Measurements from ENCODE around the gene RIMBP3B.
"Not testable (repeated sequence)": the region's sequence is repeated elsewhere in the genome, so short reads cannot be mapped to it uniquely, and the experiment has no call there.

The RIMBP3B gene

DNA sequence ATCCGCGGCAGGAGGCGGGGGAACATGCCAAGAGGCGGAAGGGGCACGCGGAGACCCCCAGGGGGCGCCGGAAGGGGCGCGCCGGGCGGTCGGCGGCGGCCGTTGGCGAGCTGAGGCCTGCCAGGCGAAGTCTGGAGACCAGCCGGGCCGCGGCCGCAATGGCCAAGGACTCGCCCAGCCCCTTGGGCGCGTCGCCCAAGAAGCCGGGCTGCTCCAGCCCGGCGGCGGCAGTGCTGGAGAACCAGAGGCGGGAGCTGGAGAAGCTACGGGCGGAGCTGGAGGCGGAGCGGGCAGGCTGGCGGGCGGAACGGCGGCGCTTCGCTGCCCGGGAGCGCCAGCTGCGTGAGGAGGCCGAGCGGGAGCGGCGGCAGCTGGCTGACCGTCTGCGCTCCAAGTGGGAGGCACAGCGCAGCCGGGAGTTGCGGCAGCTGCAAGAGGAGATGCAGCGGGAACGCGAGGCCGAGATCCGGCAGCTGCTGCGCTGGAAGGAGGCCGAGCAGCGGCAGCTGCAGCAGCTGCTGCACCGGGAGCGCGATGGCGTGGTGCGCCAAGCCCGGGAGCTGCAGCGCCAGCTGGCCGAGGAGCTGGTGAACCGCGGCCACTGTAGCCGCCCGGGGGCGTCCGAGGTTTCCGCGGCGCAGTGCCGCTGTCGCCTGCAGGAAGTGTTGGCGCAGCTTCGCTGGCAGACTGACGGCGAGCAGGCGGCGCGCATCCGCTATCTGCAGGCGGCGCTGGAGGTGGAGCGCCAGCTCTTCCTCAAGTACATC is at the start of gene RIMBP3B:
RIMBP3B (plus strand) TSS at position 51 of the 767 bp plus-strand sequence; CDS start at position 159, 108 bp downstream.
- not testable (repeated sequence) for DNase-seq

DNA sequence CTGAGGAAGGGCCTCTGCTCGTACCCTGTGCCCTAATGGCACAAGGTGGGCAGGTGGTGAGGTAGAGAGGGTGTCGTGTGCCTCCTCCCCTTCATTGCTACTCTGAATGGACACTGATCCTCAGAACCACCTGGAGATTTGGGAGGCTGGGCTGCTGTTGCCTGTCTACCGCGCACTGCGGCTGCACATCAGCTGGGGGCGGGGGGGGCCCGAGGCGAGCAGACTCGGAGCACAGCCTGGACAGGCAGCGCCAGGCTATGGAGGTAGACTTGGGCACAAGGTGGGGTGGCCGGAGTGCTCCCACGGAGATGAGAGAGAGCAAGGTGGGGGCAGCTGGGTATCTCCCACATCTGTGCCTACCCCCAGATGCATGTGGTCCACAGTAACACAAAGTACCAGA is 26.0 kb upstream of the RIMBP3B start:
- not testable (repeated sequence) for DNase-seq

DNA sequence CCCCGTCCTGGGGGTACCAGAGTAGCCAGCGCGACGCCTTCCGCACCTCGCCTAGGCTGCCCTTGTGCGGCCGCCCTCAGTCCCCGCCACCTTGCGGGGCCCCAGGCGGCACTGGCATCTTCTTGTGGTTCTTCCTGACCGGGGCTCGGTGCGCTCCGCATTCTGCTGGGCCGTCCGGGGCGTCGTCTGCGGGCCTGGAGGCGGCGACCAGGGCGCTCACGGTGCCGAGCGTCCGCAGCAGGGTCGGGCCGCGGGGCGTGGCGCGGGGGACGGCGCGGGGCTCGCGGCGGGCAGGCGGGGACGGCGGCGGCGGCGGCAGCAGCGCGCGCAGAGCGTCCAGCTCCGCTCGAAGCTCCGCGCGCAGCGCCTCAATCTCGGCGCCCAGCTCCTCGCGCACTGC is 23.0 kb upstream of the RIMBP3B start:
- not testable (repeated sequence) for DNase-seq

DNA sequence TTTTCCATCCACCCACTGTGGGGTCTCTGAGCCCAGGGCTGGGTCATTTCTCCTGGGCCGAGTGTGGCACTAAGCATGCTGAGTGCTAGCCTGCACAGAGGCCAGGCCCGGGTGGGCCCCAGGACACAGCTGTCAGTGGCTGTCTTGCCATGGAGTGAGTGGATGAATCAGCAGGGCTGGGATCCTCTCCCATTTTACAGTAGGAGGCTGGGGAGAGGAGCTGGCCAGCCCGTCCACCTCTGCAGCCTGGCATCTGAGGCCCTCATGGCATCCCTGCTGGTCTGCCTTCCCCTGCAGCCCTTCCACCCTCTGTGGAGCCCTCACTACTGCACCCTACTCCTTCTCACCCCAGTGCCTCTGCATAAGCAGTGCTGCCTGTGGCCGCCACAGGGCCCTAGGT is 21.1 kb upstream of the RIMBP3B start:
- not testable (repeated sequence) for DNase-seq

DNA sequence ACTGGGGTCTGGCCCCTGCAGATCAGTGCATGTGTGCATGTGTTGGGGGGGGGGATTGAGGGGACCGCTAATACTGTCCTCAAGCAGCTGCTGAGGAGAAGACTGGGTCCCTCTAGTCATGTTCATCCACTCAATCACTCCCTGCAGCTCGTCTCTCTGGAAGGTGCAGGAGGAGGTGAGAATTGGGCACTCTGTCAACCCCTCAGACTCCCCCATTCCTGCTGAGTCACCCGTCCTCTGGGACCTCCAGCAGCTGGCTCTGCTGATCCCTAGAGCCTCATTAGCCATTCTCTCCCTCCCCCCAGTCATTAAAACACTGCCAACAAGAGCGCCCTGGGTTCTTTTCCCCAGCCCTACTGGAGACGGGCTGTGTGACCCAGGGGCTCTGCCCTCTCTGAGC is 20.5 kb upstream of the RIMBP3B start:
- not testable (repeated sequence) for DNase-seq

DNA sequence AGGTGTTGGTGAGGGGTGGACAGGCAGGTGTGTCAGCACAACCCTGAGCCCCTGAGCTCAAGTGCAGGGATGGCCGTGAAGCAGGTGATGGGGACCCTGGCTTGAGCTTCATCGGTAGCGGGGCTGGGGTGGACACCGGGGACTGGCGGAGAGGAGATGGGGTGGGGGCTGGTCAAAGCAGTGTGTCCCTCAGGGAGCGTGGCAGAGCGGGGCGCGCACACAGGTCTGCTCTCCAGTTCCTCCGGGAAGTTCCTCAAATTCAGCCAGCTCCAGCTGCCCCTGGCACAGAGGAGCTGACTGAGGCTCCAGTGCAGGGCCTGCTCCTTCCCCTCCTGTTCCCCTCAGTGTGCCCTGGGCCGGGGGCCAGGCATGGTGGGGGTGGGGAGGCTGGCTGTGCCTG is 19.7 kb upstream of the RIMBP3B start:
- not testable (repeated sequence) for DNase-seq

DNA sequence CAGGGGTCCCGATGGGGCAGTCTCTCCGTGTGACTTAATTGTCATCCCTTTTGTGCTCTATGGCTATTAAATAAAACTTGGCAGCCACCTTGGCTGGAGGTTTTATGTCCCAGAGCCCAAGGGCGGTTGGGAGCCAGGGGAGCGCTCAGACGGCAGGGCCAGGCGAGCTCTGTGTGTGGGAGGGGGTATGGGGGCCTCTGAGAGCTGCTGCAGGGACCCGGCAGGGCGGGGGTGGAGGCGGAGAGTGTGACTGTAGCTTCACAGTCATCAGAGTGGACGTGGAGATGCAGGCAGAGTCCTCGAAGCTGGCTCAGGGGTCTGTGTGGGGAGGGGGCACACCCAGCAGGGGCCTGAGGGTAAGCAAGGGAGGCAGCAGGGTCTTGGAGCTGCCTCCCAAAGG is 19.2 kb upstream of the RIMBP3B start:
- DNase-seq: not testable (repeated sequence)

GRCh38 chr22:21365337-21365736 is 18.2 kb upstream of the RIMBP3B start:
- DNase-seq: not testable (repeated sequence)

DNA sequence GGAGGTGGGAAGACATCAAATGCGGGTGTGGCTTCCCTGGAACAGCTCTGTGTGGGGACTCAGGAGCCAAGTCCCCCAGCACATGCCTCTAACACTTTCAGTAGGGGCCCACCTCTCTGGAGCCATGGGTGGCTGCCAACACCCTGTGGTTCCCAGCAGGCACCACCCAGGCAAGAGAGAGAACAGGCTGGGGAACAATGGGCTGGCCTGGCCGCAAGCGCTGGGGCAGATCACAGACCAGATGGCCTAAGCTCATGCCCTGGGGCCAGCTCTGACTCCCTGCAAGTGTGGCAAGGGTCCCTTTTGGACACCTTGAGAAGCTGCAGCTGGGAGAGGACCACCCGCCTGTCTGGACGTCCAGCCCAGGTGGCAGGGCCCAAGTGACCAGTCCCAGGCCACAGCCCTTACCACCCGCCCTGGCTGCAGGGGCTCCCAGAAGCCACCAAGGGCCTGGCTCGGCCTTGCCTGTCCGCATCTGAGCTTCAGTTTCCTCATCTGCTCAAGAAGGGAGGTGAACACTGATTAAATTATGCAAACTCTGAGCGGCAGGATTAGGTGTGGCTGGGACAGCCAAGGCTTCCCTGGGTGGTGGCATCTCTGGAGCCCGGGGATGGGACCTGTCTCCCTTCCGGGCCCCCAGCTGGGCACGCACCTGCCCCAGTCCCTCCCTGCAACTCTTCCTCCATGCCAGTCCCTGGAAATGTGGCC is 14.8 kb upstream of the RIMBP3B start:
- DNase-seq: not testable (repeated sequence)

DNA sequence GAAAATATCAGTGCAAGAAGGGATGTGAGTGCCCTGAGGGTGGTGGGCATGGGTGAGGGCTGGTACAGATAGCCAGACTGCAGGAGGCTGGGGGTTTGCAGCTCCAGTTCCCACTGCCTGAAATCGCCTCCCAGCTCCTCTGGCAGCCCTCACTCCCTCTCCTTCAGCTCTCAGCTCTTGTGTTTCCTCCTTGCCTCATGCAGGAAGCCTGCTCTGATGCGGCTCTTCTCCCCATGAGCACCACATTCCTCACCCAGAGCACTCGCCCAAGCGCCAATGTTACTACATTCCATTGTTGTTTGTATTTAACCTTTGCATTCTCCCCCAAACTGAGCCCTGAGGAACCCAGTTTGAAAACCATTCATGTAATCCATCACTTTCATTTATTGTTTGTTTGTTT is 7.7 kb upstream of the RIMBP3B start:
- DNase-seq: not testable (repeated sequence)

DNA sequence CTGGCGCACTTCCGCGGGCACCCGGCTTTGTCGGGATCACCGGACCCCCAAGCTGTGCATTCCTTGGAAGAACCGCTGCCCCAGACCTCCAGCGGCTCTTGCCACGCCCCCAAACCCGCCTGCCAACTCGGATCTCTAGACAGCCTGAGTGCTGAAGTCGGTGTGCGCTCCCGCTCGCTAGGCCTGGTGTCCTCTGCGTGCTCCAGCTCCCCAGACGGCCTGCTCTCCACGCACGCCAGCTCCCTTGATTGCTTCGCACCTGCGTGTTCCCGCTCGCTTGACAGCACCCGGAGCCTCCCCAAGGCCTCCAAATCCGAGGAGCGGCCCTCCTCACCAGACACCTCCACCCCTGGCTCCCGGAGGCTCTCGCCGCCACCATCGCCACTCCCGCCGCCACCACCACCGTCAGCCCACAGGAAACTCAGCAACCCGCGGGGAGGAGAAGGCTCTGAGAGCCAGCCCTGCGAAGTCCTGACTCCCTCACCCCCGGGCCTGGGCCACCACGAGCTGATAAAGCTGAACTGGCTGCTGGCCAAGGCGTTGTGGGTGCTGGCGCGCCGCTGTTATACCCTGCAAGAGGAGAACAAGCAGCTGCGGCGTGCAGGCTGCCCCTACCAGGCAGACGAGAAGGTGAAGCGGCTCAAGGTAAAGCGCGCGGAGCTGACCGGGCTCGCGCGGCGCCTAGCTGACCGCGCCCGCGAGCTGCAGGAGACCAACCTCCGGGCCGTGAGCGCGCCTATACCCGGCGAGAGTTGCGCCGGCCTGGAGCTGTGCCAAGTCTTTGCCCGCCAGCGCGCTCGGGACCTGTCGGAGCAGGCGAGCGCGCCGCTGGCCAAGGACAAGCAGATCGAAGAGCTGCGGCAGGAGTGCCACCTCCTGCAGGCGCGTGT is 1.2 kb downstream of the RIMBP3B start:
- DNase-seq: not testable (repeated sequence)

DNA sequence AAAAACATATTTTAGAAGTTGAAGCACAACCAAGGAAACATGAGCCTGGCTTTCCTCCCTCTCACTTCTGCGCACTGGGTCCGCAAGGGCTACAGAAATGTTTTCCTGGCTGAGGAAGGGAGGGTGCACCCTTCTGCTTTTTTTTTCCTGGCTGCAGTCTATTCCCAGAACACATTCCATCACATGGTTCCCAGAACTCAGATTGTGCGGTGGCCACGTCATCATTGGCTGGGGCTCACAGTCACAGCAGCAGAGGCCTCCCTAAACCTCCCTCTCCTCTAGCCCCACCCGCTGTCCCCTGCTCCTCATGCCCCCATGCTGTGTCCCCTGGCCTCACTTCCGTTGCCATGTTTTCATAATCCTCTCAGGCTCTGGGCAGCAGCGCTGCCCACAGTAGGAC is 5.9 kb downstream of the RIMBP3B start:
- not testable (repeated sequence) for DNase-seq

DNA sequence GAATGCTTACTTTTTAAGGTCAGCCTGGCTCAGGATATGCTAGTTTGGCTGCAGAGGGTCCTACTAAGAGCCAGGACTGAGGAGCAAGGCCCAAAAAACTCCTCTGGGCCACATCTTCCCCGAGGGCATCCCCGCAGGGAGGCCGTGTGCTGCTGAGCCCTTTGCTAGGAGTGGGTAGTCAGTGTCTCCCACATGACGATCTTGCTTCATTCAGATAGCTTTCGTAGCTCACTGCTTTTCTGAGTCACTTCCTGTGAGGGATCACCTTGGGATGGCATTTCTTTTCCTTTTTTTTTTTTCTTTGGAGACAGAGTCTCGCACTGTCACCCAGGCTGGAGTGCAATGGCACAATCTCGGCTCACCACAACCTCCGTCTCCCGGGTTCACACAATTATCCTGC is 6.5 kb downstream of the RIMBP3B start:
- not testable (repeated sequence) for DNase-seq

DNA sequence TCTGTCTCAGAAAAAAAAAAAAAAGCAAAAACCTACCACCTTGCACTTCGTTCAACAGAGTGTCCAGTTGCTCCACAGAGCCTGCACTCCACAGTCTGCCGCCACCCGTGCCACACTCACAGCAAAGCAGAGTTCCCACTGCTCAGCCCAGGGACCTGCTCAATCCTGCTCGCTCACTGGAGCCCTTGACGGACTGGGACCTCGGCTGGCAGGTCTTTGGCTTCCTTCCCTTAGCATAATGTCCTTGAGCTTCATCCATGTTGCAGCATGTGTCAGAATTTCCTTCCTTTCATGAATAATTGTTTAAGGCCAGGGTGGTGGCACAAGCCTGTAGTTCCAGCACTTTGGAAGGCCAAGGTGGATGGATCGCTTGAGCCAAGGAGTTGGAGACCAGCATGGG is 11.1 kb downstream of the RIMBP3B start:
- DNase-seq: not testable (repeated sequence)

DNA sequence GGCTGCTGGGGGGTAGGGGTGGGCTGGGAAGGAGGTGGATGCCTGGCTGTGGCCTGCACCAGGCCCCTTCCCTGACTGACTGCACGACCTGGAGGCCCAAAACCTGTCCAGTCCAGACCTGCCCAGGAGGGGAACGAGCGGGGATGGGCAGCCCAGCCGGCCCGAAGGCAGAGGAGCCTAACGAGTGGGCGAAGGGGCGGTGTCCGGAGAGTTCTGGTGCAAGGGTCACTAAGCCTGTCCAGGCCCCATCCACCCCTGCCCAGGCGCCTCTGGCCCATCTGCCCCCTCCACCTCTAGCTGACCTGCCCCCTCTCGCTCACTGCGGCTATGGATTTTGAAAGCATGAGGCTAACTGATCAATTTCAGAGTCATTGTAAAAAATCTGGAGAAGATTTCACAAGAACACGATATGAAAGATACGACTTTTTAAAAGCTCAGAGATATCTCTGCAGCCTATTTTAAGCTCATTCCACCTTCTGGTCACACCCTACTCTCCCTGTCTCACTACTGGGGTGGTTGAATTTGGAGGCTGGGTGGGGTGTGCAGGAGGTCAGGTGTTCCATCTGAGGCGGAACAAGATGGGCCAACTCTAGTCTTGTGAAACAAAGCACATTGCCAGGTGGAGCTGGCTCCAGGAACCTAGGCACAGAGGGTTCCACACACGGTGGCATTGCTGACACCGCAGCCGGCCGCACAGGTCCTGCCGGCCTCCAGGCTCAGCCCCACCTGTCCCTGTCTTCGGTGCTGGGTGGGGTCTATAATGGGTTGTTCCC is 17.8 kb downstream of the RIMBP3B start:
- DNase-seq: not testable (repeated sequence)

DNA sequence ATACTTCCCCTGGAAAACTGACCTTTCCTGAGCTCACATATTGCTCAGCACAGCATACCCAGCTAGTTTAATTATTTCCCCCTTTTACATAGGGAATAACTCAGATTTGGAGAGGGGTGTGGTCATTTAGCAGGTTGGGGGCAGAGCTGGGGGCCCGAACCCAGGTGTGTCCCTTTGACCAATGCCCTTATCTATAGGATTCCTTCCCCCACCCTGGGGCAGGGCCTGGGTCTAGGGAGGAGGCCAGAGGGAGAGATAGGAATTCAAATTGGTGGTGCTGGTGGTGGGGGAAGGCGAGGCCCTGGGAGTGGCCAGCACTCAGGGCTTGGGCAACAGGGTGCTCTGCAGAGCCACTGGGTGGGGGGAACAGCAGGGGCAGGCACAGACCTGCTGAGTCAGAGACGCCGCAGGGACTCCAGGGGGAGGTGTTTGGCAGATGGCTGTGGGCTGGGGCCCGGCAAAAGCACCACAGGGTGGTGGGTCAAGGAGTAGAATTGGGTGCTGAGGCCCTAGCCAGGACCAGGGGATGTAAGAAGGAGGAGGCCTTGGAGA is 19.3 kb downstream of the RIMBP3B start:
- DNase-seq: not testable (repeated sequence)

GRCh38 chr22:21407139-21407538 is 23.6 kb downstream of the RIMBP3B start:
- DNase-seq: not testable (repeated sequence)

- not testable (repeated sequence) for DNase-seq
These were observed 24.2 kb downstream of the RIMBP3B start for GRCh38 chr22:21407792-21408191.

- not testable (repeated sequence) for DNase-seq
These were observed 32.8 kb downstream of the RIMBP3B start for GRCh38 chr22:21416375-21416774.

DNA sequence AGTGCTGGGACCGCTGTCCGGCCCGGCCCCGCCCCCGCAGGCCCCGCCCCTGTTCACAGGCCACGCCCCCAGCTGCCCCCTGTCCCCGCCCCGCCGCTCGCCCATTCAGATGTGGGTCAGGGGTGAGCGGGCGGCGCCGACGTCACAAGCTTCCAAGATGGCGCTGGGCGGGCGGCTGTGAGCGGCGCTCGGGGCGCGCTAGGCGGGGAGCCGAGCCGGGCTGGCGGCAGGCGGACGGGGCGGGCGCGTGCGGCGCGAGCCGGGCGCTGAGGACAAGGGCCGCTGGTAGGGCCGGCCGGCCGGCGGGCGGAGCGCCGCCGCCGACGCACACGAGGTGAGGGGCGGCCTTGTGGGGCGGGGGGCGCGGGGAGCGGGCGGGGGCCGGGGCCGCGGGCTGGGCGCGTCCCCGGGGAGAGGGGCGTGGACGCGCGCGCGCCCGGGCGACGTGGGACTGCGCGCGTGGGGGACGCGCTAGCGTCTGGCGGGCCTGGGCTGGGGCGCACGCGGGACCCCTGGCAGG is 33.7 kb downstream of the RIMBP3B start, which contains the start of gene HIC2:
HIC2 (plus strand) TSS at position 145 of the 520 bp plus-strand sequence. CDS start 25,461 bp downstream, outside the sequence.
- not testable (repeated sequence) for DNase-seq

DNA sequence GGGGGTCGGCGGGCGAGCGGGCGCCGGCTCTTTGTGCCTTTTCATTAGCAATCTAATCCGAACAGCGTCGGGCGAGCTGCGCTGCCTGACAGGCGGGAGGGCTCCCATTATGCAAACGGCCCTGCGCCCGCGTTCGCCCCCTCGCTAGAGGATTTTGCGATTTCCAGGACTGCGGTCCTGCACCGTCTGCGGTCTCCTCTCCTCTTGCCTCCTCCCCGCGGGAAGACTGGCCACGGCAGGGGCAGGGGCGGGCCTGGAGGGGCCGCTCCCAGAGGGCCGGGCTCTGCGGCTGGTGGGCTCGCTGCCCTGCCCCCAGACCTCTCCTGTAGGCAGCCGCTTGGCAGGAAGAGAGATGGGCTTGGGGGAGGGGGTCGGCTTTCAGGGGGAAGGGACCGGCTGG is 34.3 kb downstream of the RIMBP3B start:
- peak; percentile 59 for DNase-seq

Data from stimulated activated CD8-positive, alpha-beta memory T cell treated with anti-CD3 and anti-CD28 coated beads, Interleukin-4, amount 100 ng/mL, for 48 hours (primary cell).